Lung (tissue), 12 donors: Measurements from ENCODE around the gene FABP1. TPM values are rescaled to one million over a fixed set of nuclear protein-coding genes. Genes with fewer than 3 reads are reported as not detected.

Source experiments
- ATAC-seq: fragments of 200-7000 bp; cut with Tn5 transposase; one replicate; pipeline ENCODE4 v1.9.1; 2020; ENCODE audit warnings: moderate number of reproducible peaks; ENCODE audit not compliant: insufficient read depth, low FRiP score
- DNase-seq, 3 donors: peaks; one replicate each; pipeline ENCODE4 v3.0.0-alpha.2; 2013 to 2017
- H3K27ac ChIP-seq, 2 donors: one replicate each; pipeline ENCODE4 v1.5.1; 2013; ENCODE audit warnings: mild to moderate bottlenecking in 2 of 2, moderate library complexity in 2 of 2, control low read depth in 1 of 2, inconsistent platforms in 1 of 2, low read depth in 1 of 2, low read length in 1 of 2
- H3K27me3 ChIP-seq, 3 donors: one replicate each; pipeline ENCODE4 v1.5.1; 2013; ENCODE audit warnings: low read length in 2 of 3; ENCODE audit not compliant: control insufficient read depth in 3 of 3, insufficient read depth in 3 of 3
- H3K36me3 ChIP-seq, 4 donors: one replicate each; pipeline ENCODE4 v1.5.1; 2013; ENCODE audit warnings: low read length in 4 of 4, mild to moderate bottlenecking in 1 of 4, moderate library complexity in 1 of 4; ENCODE audit not compliant: control insufficient read depth in 4 of 4, insufficient read depth in 4 of 4
- H3K4me1 ChIP-seq, 5 donors: one replicate each; pipeline ENCODE4 v1.5.1; 2013; ENCODE audit warnings: low read length in 5 of 5, mild to moderate bottlenecking in 2 of 5, moderate library complexity in 1 of 5; ENCODE audit not compliant: control insufficient read depth in 5 of 5, insufficient read depth in 5 of 5
- H3K4me3 ChIP-seq: one replicate; pipeline ENCODE4 v1.5.1; 2013; ENCODE audit warnings: mild to moderate bottlenecking, control low read depth, moderate library complexity
- H3K9ac ChIP-seq, 2 donors: one replicate each; pipeline ENCODE4 v1.5.1; 2013; ENCODE audit warnings: low read length in 2 of 2, control low read depth in 1 of 2; ENCODE audit not compliant: insufficient read depth in 1 of 2
- H3K9me3 ChIP-seq, 4 donors: one replicate each; pipeline ENCODE4 v1.5.1; 2013; ENCODE audit warnings: low read length in 3 of 4, mild to moderate bottlenecking in 1 of 4, moderate library complexity in 1 of 4; ENCODE audit not compliant: control insufficient read depth in 4 of 4, insufficient read depth in 3 of 4
- WGBS, 2 donors: extraction: QIAGEN DNeasy Blood & Tissue Kit; methylation state at CpG; one replicate each; pipeline ENCODE4 v1.1.7; 2013; 5-methylcytosine and 5-hydroxymethylcytosine counted together
- polyA plus RNA-seq, 2 donors: library from polyadenylated mRNA; stranded (reverse); fragments of 200-250 nt; gene quantifications; one replicate each; pipeline ENCODE4 v1.2.1, GENCODE V29; 2013
- total RNA-seq, 2 donors: library from RNA; depleted of rRNA in 1 of 2; stranded (reverse); fragments of >200 nt in 1 of 2; gene quantifications; one replicate each; pipeline ENCODE4 v1.2.1, GENCODE V29; 2014 to 2021
- TF ChIP-seq, protein P1 (sequence below): IDR thresholded peaks from 2 replicates; pipeline ENCODE4 v1.5.1; 2012; ENCODE audit warnings: mild to moderate bottlenecking; ENCODE audit errors: control extremely low read depth, extremely low read depth
- donor health status: control.
- donor health status: control.
- donor health status: Bipolar disorder and iron deficiency.
- donor health status: healthy.
- donor health status: DM: yes; HTN: yes; CAD: no.

Gene FABP1
- total and polyA plus RNA-seq, 4 donors: 0.14 to 1.7 (median 0.40) TPM; not detected in 1

- H3K9ac ChIP-seq: no peak overlapping the region
- 90 to 94% methylated on average over 17 of the region's 17 CpGs for WGBS, 2 donors
- TF ChIP-seq, protein P1, sequence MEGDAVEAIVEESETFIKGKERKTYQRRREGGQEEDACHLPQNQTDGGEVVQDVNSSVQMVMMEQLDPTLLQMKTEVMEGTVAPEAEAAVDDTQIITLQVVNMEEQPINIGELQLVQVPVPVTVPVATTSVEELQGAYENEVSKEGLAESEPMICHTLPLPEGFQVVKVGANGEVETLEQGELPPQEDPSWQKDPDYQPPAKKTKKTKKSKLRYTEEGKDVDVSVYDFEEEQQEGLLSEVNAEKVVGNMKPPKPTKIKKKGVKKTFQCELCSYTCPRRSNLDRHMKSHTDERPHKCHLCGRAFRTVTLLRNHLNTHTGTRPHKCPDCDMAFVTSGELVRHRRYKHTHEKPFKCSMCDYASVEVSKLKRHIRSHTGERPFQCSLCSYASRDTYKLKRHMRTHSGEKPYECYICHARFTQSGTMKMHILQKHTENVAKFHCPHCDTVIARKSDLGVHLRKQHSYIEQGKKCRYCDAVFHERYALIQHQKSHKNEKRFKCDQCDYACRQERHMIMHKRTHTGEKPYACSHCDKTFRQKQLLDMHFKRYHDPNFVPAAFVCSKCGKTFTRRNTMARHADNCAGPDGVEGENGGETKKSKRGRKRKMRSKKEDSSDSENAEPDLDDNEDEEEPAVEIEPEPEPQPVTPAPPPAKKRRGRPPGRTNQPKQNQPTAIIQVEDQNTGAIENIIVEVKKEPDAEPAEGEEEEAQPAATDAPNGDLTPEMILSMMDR: no peak
- H3K9me3 ChIP-seq: no peaks in the 10 kb centered on the region
- H3K27me3 ChIP-seq: no peaks in the 10 kb centered on the region
- H3K4me3 ChIP-seq: no peak overlapping the region
- no peaks in the 10 kb centered on the region for H3K36me3 ChIP-seq
- H3K4me1 ChIP-seq: no peaks in the 10 kb centered on the region
- DNase-seq (no peak), ATAC-seq (no peak)
- H3K27ac ChIP-seq: no peak overlapping the region
Measured at GRCh38 chr2:88087763-88088162, 40.1 kb downstream of the FABP1 start.

GRCh38 chr2:88087073-88087472 is 40.8 kb downstream of the FABP1 start:
- no peak overlapping the region for H3K27ac ChIP-seq
- H3K27me3 ChIP-seq: no peaks in the 10 kb centered on the region
- DNase-seq: no peak
- H3K4me1 ChIP-seq: no peaks in the 10 kb centered on the region
- no peaks in the 10 kb centered on the region for H3K9me3 ChIP-seq
- H3K9ac ChIP-seq: no peak overlapping the region
- H3K4me3 ChIP-seq: no peak overlapping the region
- 96 to 98% methylated on average over 2 of the region's 2 CpGs for WGBS, 2 donors
- TF ChIP-seq, protein P1: no peak
- ATAC-seq: no peak
- no peaks in the 10 kb centered on the region for H3K36me3 ChIP-seq

DNA sequence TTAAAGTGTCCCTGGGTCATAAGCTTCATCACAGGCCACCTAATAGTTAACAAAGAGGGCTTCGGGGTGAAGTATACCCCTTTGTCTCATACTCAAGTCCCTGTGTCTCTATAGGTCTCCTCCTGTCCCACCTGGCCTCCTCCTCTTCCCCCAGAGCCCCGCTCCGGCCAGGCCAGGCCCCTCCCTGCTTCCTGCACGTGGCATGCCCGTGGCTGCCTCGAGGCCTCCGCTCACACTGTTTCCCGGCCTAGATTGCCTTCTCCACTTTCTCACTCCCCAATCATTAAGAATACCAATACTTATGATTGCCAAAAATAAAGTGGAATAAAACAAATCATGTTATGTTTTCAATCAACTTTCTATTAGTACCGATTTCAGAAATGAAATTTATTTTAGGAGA is 41.5 kb downstream of the FABP1 start:
- peaks cover 0 to 3% (median 0%) of the 10 kb centered on the region in 5 donors for H3K4me1 ChIP-seq
- H3K9ac ChIP-seq: no peak overlapping the region
- H3K36me3 ChIP-seq: no peaks in the 10 kb centered on the region
- WGBS, 2 donors: 81% methylated on average over 9 of the region's 9 CpGs
- no peak overlapping the region for H3K4me3 ChIP-seq
- TF ChIP-seq, protein P1: no peak
- H3K27me3 ChIP-seq: no peaks in the 10 kb centered on the region
- no peak for DNase-seq
- H3K9me3 ChIP-seq: no peaks in the 10 kb centered on the region
- H3K27ac ChIP-seq: no peak overlapping the region
- ATAC-seq: no peak

DNA sequence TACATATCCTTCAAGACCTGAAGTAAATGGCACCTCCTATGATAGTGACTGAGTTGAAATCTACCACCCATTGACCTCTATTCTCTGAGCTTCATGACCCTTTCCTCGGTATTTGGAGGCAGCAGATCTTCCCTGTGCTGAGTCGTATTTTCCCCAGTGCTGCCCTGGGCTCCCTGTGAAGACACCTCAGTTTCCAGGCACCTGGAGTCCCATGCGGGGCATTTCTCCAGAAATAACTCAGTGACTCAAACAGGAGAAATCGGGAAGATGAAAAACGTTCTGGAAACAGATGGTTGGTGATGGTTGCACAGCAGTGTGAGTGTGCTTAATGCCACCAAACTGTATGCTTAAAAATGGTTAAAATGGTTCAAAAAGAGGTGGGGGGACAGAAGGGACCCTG is 42.3 kb downstream of the FABP1 start:
- DNase-seq: no peak
- WGBS, 2 donors: 86 to 93% methylated on average over 5 of the region's 5 CpGs

More for the DNA sequence above, 42.3 kb downstream of the FABP1 start:
- H3K4me3 ChIP-seq: no peak overlapping the region
- H3K9me3 ChIP-seq: no peaks in the 10 kb centered on the region
- TF ChIP-seq, protein P1: no peak
- no peak for ATAC-seq
- peaks cover 0 to 3% (median 0%) of the 10 kb centered on the region in 5 donors for H3K4me1 ChIP-seq
- no peak overlapping the region for H3K27ac ChIP-seq
- H3K9ac ChIP-seq: no peak overlapping the region
- H3K27me3 ChIP-seq: no peaks in the 10 kb centered on the region
- H3K36me3 ChIP-seq: no peaks in the 10 kb centered on the region
